Bronchial epithelial cell (primary cell): Measurements from ENCODE around the gene SRSF9. TPM values are rescaled to one million over a fixed set of nuclear protein-coding genes. Genes with fewer than 3 reads are reported as not detected.
A peak's percentile ranks its signal among the peaks of the same experiment; 100 is the strongest.

Experiments
- DNase-seq: peaks from one replicate; pipeline ENCODE4 v3.0.0-alpha.2; 2010; ENCODE audit warnings: low read depth
- FAIRE-seq: peaks from 2 replicates; lab custom pipeline; 2011; peaks lifted over from hg19 to GRCh38; lab: Jason Lieb, UNC
- H3K27me3 ChIP-seq: 2 replicates; pipeline ENCODE4 v1.5.1; 2011; ENCODE audit warnings: low read length; ENCODE audit not compliant: control insufficient read depth, insufficient read depth
- H3K36me3 ChIP-seq: 2 replicates; pipeline ENCODE4 v1.5.1; 2011; ENCODE audit warnings: low read length; ENCODE audit not compliant: control insufficient read depth, insufficient read depth
- H3K4me3 ChIP-seq: 2 replicates; pipeline ENCODE4 v1.5.1; 2011; ENCODE audit warnings: mild to moderate bottlenecking, low read depth, low read length, control low read depth
- total RNA-seq: library from RNA; depleted of rRNA; stranded (reverse); fragments of >200 nt; gene quantifications from 2 replicates; pipeline ENCODE4 v1.2.1, GENCODE V29; 2014
- TF ChIP-seq, protein P1 (sequence below): IDR thresholded peaks from 2 replicates; pipeline ENCODE4 v1.5.1; 2011; ENCODE audit warnings: mild to moderate bottlenecking, moderate library complexity, low read length, control low read depth, inconsistent platforms; ENCODE audit not compliant: insufficient read depth, severe bottlenecking

The SRSF9 gene
- total RNA-seq, 1 donor from 2014 or later, result 349 TPM

DNA sequence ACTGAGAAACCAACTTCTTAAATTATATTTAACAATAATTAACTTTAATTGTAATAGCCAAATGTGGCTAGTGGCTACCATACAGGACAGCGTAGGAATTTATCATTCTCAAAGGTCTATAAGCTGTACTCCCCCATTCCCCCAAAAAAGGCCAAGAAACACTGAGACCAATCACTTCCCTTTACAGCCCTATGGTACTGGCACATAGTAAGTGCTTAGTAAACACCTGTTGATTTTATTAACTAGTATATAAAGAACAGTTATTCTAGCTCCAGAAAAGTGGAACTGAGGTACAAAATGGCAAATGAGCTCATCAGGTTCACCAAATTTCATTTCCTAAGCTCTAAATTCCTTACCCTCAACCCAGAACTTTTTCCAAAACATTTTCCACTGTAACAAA lies 6.1 kb upstream of the SRSF9 start:
- H3K4me3 ChIP-seq, result no peak overlapping the region
- no peaks in the 10 kb centered on the region for H3K27me3 ChIP-seq
- TF ChIP-seq, protein P1, sequence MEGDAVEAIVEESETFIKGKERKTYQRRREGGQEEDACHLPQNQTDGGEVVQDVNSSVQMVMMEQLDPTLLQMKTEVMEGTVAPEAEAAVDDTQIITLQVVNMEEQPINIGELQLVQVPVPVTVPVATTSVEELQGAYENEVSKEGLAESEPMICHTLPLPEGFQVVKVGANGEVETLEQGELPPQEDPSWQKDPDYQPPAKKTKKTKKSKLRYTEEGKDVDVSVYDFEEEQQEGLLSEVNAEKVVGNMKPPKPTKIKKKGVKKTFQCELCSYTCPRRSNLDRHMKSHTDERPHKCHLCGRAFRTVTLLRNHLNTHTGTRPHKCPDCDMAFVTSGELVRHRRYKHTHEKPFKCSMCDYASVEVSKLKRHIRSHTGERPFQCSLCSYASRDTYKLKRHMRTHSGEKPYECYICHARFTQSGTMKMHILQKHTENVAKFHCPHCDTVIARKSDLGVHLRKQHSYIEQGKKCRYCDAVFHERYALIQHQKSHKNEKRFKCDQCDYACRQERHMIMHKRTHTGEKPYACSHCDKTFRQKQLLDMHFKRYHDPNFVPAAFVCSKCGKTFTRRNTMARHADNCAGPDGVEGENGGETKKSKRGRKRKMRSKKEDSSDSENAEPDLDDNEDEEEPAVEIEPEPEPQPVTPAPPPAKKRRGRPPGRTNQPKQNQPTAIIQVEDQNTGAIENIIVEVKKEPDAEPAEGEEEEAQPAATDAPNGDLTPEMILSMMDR, result no peak
- DNase-seq, result no peak
- no peak for FAIRE-seq
- no peaks in the 10 kb centered on the region for H3K36me3 ChIP-seq

DNA sequence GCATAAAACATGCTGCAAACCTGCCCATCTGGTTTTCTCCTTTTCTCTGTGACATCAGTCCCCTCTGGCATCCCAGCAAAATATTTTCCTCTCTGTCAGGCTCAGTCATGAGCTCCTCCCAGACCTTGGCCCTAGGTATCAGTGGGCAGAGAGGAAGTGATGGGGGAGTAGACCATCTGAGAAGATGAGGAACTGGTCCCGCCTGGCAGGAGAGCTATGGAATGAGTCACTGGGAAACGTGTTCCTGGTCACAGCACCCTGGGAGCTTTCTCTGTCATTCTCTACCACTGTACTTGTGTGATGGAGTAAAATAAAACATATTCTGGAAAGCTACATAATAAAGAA lies 5.0 kb upstream of the SRSF9 start:
- peak; percentile 52 for FAIRE-seq
- peak; percentile 98 for DNase-seq
- TF ChIP-seq, protein P1, result no peak
- H3K27me3 ChIP-seq, result no peaks in the 10 kb centered on the region
- no peak overlapping the region for H3K4me3 ChIP-seq
- H3K36me3 ChIP-seq, result no peaks in the 10 kb centered on the region

DNA sequence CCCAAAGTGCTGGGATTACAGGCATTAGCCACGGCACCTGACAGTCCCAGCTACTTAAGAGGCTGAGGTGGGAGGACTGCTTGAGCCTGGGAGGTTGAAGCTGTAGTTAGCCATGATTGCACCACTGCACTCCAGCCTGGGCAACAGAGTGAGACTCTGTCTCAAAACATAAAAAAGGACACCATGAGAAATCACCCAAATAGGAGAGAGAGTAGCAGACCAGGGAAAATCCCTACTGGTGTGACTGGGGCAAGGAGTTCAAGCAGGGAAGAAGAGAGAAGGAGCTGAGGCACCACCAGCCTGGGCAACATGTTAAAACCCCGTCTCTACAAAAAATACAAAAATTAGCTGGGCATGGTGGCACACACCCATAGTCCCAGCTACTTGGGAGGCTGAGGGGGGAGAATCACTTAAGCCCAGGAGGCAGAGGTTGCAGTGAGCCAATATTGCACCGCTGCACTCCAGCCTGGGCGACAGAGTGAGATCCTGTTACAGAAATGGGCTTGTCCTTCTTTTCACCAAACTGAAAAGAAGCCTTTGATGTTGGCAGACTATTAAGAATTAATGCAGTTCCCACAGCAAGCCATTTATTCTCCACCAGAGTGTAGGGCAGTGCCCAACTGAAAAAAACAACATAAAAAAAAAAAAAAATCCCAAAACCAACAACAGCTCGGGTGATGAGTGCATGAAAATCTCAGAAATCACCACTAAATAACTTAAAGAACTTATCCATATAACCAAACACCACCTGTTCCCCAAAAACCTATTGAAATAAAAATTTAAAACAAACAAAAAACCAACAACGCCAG lies 4.5 kb upstream of the SRSF9 start:
- Histone ChIP-seq H3K36me3 (no peaks in the 10 kb centered on the region), H3K4me3 (no peak overlapping the region), H3K27me3 (no peaks in the 10 kb centered on the region)
- TF ChIP-seq, protein P1, result no peak
- FAIRE-seq (no peak), DNase-seq (no peak)

DNA sequence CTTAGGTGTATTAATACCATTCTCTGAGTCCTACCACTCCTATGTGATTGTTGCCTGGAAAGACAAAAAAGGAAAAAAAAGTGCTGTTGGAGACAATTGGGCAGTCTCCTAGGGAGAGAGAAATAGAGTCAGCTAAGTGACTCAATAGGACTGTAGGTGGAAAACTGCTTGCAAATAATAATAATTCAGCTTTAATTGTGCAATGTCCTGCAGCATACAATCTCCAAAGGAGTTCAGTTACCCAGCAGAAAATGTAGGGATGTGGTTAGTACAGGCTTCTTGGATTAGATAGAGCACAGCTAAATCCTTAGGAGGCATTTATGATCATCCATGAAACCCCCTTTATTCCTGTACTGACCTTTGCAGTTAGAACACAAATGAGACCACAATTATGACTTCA lies 3.0 kb upstream of the SRSF9 start:
- FAIRE-seq, result no peak
- TF ChIP-seq, protein P1, result no peak

DNA sequence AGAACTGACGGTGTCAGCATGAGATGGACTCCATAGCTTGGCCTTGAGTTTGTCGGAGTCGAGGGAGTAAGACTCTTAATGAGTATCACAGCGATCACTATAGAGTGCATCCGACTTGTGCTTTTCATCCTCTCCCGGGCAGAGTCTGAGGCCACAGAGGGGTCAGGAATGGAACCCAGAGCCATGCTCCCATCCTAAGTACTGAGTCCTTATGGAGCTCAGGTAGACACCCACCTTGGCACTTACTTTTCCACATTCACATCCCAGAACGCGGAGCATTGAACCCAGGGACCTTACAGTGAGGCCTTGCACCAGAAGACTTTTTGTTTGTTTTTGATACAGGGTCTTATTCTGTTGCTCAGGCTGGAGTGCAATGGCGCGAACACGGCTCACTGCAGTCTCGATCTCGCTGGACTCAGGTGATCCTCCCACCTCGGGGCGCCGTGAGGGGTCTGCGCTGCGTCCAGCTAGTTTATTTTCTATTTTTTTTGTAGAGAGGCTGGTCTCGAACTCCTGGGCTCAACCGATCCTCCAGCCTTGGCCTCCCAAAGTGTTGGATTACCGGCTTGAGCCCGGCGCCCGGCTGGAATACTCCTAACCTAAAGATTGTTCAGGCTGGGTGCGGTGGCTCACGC lies 719 bp upstream of the SRSF9 start:
- peak overlapping the region; percentile 92 for H3K4me3 ChIP-seq
- peaks cover 7% of the 10 kb centered on the region for H3K36me3 ChIP-seq
- no peak for FAIRE-seq
- TF ChIP-seq, protein P1, result no peak
- DNase-seq, result no peak
- H3K27me3 ChIP-seq, result no peaks in the 10 kb centered on the region

More for the DNA sequence above, 3.0 kb upstream of the SRSF9 start:
- Histone ChIP-seq H3K36me3 (peaks cover 1% of the 10 kb centered on the region), H3K27me3 (no peaks in the 10 kb centered on the region), H3K4me3 (no peak overlapping the region)
- DNase-seq, result no peak
